ENCODE results near the gene DUSP8.

DNA sequence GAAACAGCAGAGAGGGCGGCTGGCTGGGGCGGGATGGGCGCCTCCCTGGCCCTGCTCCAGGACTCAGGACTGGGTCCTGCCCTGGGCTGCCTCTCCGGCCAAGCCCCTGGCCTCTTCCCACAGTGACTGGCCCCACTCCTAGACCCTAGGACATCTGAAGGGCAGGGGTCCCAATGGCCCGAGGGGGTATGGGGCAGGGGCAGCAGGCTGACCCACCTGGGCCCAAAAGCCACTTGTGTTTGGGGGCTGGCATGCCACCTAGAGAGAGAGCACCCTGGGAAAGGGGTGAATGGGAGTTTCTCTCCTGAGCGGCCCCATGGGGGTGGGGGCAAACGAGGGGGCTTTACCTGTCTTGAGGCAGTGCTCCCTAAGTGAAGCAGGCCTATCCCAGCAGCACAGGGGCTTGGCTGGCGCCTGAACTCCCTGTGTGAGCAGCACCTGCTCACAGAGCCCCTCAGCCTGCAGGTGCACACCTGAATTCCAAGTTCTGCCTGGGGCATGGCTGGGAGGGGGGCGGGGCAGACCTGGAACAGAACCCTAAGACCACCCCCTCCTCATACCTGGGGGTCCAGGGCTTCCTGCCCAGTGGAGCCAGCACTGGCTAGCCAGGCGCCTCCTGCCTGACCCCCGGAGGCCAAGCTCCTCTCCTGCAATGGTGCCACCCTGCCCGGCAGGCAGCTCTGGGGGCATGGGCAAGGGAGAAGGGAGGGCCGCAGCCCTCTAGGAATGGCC lies 16.9 kb downstream of the DUSP8 start:
- TF ChIP-seq, protein P1, sequence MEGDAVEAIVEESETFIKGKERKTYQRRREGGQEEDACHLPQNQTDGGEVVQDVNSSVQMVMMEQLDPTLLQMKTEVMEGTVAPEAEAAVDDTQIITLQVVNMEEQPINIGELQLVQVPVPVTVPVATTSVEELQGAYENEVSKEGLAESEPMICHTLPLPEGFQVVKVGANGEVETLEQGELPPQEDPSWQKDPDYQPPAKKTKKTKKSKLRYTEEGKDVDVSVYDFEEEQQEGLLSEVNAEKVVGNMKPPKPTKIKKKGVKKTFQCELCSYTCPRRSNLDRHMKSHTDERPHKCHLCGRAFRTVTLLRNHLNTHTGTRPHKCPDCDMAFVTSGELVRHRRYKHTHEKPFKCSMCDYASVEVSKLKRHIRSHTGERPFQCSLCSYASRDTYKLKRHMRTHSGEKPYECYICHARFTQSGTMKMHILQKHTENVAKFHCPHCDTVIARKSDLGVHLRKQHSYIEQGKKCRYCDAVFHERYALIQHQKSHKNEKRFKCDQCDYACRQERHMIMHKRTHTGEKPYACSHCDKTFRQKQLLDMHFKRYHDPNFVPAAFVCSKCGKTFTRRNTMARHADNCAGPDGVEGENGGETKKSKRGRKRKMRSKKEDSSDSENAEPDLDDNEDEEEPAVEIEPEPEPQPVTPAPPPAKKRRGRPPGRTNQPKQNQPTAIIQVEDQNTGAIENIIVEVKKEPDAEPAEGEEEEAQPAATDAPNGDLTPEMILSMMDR (conservative IDR thresholded peaks at IDR 0.05; ENCODE audit: low read length) = no peak
- no peak for TF ChIP-seq EZH2phosphoT487 (IDR thresholded peaks at IDR 0.05; ENCODE audit: borderline replicate concordance, low read depth, low read length)
